NCI-H226 (cell line): ENCODE data around the gene HEATR5A.
"Not testable (repeated sequence)": the region's sequence is repeated elsewhere in the genome, so short reads cannot be mapped to it uniquely, and the experiment has no call there.

Experiments
- DNase-seq: peaks from one replicate; pipeline ENCODE4 v3.0.0-alpha.2; 2015

HEATR5A gene

GRCh38 chr14:31387091-31387490 lies 33.3 kb downstream of the HEATR5A start:
- no peak for DNase-seq

DNA sequence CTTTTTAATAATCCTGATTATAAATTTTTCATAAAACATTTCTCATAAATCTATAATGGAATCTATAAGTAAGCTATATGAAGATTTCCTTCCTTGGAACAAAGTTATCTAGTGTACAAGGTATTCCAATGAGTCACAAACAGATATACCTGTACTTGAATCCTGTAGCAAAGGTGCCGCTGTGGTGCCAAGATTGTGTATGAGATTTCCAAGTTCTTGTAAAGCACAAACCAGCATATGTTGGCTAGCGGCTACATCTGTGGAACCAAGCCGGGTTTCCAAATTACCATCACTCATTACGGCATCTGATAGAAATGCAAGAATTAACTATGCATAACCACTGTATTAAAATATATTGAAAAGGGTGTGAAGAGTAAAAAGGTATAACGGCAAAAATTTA lies 34.1 kb downstream of the HEATR5A start:
- DNase-seq = no peak

GRCh38 chr14:31382221-31382620 lies 38.1 kb downstream of the HEATR5A start:
- no peak for DNase-seq

- DNase-seq = no peak
Measured at GRCh38 chr14:31380106-31380505, 40.2 kb downstream of the HEATR5A start.

DNA sequence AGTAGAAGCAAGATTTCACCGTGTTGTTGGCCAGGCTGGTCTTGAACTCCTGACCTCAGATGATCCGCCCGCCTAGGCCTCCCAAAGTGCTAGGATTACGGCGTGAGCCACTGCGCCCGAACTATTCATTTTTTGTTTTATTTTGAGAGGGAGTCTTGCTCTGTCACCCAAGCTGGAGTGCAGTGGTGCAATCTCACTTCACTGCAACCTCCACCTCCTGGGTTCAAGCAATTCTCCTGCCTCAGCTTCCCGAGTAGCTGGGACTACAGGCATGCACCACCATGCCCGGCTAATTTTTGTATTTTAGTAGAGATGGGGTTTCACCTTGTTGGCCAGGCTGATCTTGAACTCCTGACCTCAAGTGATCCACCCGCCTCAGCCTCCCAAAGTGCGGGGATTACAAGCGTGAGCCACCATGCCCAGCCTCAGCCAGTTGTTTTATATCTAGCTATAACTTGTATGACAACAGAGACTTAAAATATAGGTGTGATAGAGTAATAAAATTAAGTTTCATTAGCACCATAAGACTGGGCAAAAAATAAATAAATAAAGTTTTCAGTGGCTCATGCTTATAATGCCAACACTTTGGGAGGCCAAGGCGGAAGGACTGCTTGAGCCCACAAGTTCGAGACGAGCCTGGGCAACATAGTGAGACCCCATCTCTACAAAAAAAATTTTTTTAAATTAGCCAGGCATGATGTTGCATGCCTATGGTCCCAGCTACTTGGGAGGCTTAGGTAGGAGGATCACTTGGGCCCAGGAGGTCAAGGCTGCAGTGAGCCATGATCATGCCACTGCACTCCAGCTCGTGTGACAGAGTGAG lies 41.0 kb downstream of the HEATR5A start:
- not testable (repeated sequence) for DNase-seq

GRCh38 chr14:31377433-31377832 lies 42.9 kb downstream of the HEATR5A start:
- no peak for DNase-seq

- DNase-seq = no peak
Measured at GRCh38 chr14:31371646-31372045, 48.7 kb downstream of the HEATR5A start.

DNA sequence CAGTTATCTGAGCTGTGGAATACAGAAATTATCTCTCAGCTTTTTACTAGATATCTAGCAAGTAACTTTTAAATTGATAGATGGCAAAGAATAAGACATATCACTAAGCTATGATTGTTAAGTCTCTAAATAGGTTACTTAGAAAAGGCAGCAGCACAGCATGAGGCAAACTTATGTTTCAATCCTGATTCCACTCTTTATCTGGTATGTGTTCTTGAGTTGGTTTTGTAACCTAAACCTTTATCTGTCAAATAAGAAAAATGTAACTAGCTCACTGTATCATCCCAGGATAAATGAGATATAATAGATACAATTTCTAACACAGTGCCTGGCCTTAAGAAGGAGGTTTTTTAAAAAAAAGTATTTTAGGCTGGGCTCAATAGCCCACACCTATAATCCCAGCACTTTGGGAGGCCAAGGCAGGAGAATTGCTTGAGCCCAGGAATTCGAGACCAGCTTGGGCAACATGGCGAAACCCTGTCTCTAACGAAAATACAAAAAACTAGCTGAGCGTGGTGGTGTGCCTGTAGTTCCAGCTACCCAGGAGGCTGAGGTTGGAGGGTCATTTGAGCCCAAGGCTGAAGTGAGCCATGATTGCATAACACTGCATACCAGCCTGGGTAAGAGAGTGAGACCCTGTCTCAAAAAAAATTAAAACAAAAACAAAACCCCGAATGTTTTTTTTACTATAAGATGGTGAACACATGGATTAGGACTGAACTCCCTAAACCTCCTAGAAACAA lies 56.8 kb downstream of the HEATR5A start:
- DNase-seq = no peak

- no peak for DNase-seq
Measured at GRCh38 chr14:31362746-31363145, 57.6 kb downstream of the HEATR5A start.

- DNase-seq = not testable (repeated sequence)
Measured at GRCh38 chr14:31361761-31362160, 58.6 kb downstream of the HEATR5A start.

- peak; percentile 24 for DNase-seq
Measured at GRCh38 chr14:31360919-31361662, 59.3 kb downstream of the HEATR5A start.

DNA sequence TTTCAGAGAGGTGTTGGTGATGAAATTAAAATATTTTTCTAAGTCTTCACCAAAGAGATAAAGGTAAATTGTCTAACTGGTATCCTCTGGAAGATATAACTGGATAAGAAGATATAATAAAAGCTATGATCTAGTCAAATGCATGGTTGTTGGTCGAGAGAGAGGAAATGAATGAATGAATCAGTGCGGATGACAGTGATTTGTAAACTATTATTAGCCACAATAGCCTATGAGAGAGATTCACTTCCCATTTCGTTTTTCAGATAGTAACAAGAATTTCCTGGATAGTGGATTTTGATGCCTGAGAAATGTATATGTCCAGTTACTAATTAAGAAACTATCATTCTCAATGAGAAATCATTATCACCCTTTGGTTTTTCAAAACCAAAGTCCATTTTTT lies 63.1 kb downstream of the HEATR5A start:
- no peak for DNase-seq

- DNase-seq = no peak
Measured at GRCh38 chr14:31346097-31346496, 74.3 kb downstream of the HEATR5A start.

GRCh38 chr14:31341280-31341679 lies 79.1 kb downstream of the HEATR5A start:
- DNase-seq = no peak

DNA sequence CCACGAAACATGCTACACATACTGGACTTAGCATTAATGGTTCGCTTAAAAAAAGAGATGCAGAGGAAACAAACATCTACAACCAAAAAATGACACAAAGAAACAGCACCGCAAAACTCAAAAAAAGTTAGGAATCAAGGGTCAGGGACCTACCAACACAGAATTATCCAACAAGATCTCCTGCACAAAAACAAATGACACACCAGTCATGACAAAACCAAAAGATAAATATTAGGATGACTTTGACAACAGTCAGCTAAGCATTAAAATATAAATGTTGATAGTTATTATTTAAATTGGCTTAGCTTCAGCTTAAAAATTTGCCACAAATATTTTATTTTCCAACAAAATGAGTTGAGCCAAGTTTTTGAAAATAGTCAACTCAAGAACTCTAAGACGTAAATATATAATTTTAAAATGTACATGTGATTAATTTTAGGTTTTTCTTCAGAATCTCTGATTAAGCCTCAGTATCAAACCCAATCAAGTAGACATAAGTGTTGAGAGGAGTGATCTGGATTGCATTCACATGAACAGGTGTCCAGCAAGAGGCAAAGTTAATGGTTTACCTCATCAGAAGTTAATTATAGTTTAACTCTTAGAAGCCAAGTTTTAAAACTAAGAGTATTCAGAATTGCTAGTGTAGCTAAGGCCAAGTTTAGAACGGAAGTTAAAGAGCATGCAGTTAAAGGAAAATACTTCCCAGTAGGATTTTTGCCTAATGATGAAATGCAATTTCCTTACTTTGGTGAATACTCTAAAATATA lies 79.9 kb downstream of the HEATR5A start:
- DNase-seq = no peak

GRCh38 chr14:31339743-31340142 lies 80.6 kb downstream of the HEATR5A start:
- no peak for DNase-seq

GRCh38 chr14:31337331-31337730 lies 83.0 kb downstream of the HEATR5A start:
- no peak for DNase-seq

DNA sequence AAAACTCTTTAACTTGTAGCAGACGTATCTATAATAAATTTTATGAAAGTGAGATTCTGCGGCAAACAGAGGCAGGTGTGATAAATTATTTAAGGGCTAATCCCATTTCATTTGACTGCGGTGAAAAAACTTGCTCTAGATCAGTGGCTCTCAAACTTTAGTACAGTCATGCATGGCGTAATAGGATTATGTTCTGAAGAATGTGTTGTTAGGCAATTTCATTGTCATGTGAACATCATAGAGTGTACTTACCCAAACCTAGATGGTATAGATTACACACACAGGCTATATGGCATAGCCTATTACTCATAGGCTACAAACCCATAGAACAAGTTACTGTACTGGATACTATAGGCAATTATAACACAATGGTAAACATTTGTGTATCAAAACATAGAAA lies 83.7 kb downstream of the HEATR5A start:
- peak; percentile 22 for DNase-seq

DNA sequence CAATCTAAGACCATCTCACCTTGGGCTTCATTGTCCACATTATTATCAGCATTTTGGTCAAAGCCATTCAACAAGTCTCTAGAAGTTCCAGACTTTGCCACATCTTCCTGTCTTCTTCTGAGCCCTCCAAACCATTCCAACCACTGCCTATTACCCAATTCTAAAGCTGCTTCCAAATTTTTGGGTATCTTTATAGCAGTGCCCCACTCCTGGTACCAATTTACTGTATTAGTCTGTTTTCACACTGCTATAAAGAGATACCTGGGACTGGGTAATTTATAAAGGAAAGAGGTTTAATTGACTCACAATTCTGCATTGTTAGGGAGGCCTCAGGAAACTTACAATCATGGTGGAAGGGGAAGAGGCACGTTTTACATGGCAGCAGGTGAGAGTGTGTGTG lies 89.0 kb downstream of the HEATR5A start:
- not testable (repeated sequence) for DNase-seq

DNA sequence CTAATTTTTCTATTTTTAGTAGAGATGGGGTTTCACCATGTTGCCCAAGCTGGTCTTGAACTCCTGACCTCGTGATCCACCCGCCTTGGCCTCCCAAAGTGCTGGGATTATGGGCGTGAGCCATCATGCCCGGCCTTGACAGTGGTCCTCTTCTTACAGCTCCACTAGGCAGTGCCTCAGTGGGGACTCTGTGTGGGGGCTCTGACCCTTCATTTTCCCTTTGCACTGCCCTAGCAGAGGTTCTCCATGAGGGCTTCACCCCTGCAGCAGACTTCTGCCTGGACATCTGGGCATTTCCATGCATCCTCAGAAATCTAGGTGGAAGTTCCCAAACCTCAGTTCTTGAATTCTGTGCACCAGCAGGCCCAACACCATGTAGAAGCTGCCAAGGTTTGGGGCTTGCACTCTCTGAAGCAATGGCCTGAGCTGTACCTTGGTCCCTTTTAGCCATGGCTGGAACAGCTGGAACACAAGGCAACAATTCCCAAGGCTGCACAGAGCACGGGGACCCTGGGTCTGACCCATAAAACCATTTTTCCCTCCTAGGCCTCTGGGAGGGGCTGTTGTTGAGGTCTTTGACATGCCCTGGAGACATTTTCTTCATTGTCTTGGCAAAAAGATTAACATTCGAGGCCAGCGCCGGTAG lies 90.4 kb downstream of the HEATR5A start:
- DNase-seq = peak; percentile 3

- no peak for DNase-seq
Measured at GRCh38 chr14:31326111-31326510, 94.2 kb downstream of the HEATR5A start.

- DNase-seq = no peak
Measured at GRCh38 chr14:31323419-31323818, 96.9 kb downstream of the HEATR5A start.
